ENCODE measurements around the gene LGALS3.

Gene LGALS3

DNA sequence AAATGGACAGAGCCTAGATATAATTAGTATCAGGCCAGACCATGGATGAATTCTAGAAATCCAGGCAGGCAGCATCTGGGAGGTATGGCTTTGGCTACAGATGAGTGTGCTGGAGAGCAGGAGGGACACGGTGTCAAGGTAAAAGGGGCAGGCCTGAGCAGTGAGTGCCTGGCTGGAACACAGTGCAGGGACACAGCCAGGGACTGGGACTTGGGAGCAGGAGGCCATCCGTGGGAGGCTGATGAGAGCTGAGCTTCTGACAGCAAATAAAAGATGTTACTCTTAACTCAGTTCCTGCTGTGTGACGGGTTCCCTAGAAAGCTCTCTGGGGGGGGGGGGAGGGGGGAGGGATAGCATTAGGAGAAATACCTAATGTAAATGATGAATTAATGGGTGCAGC is 13.6 kb upstream of the LGALS3 start:
- no peak for DNase-seq

DNA sequence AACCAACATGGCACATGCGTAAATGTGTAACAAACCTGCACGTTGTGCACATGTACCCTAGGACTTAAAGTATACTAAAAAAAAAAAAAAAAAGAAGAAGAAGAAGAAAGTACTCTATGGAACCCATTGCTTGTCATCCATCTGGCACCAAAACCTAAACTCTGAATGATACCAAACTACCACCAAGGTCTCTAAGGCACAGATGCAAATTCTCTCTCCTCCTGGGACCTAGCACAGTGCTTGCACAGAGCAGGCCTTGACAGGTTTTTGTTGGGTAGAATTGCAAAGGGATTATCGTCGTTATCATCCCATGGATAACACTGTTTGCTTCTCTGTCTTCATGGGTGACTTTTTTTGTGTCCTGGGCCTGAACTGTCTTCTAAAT is 13.2 kb upstream of the LGALS3 start:
- no peak for DNase-seq

DNA sequence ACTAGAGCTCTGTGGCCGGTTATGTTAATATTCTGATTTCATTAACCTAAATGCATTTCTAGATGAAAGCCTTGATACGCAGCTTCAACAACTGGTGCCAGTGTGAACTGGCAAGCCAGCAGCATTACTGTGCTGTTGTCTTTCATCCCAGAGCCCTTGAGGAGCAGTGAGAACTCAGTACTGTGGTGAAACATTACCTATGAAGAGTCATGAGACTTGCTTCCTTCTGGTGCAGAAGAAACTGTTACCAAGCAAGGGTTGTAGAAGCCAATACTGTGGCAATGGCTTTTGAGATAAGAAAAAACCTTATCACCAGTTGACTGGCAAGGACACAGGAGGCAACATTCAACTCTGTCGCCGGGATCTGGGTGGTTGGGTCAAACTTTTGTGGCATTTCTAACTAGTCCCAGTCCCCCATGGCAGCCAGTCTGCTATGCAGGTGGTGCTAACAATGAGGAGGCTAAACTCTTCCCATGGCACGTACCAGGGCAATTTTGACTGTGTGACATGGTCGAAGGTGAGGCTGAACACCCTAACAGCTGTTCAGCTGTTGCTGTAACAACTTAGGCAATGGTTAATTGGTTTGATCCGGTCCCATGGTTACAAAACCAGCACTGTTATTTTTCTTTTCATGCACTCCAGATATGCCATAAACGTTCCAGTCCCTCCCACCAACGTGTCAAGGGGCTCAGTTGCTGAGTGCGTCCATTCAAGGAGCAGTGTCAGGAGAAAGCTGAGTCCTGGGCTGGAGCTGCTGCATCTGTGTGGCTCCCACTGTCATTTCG is 12.6 kb upstream of the LGALS3 start:
- DNase-seq: no peak

DNA sequence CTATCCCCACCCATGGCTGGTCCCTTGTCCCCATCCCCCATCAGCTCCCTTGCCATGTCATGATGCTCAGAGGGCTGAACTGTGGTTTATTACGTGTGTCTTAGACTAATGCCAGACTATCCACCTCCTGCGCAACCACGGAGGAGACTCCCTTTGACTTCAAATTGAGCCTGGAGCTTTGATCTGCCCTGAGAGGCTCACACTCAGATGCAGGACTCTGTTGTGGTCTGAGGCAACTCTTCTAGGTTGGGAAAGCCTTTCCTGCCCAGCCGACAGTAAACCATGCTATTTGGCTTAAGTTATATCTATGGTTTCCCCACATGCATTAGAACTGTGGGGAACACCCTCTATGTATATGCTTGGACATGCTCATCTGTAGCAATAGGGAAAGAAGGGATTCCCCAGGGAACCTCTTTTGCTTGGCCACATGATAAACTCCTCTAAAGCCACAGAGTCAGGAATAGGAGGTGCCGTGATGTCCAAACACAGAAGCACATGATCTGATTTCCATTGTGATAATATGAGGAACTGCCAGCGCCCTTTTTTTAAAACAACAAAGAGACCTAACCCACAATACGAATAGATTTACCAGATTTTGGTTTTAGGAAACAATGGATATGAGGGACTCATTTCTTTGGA is 11.1 kb upstream of the LGALS3 start:
- peak in 1 of 3 experiments; percentile 80 for DNase-seq

DNA sequence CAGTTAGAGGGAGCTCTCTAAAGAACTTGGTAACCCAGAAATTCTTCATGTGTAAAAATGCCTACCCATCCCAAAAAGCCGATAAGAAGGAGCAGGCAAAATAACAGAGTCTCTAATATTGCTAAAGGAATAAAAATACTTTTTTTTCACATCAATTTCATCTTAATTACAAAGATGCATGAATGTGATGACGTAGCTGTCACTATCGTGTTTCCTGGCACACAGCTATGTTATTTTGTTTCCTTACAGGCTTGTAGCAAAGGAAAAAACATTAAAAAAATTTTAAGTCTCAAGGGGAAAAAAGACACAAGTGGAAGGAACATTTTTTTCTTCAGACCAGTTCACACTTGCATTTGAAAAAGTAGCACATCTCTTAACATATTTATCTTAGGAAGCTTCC is 10.3 kb upstream of the LGALS3 start:
- DNase-seq: no peak

DNA sequence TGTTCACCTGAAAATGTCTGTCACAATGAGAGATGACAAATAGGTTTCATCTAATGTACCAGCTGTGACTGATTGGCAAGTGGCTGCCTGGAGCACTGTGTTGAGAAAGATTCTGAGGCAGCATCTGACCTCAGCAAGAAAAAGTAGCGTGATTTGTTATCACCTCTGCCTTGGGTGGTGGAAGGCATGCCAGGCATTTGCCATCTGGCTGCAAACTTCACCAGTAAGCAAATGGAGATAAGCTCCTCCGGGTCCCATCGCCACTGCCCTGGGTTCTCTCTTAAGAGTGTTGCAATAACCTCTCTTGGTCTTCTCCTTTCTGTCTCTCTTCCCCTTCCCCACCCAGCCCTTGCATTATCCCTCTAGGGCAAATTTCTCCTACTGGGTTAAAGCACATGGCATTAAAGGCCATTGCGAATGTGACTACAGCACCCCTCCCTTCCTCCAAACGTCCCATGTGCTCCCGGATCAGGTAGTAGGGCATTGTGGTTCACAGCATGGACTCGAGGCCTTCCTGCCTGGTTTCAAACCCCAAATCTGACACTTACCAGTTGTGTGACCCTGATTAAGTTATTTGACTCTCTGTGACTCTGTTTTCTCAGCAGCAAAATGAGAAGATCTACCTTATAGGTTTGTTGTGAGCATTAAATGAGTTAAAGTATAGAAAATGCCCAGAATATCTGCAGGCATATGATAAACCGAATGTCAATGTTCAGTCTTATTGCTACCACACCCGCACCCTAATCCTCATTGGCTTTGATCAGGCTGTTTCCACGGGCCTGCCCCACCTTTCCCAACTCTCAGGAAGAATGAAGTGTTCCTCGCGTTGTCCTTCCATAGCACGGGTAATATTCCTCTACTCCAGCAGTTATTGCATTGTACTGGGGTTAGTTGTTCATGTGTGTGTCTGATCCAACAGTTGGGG is 8.2 kb upstream of the LGALS3 start:
- no peak for DNase-seq

DNA sequence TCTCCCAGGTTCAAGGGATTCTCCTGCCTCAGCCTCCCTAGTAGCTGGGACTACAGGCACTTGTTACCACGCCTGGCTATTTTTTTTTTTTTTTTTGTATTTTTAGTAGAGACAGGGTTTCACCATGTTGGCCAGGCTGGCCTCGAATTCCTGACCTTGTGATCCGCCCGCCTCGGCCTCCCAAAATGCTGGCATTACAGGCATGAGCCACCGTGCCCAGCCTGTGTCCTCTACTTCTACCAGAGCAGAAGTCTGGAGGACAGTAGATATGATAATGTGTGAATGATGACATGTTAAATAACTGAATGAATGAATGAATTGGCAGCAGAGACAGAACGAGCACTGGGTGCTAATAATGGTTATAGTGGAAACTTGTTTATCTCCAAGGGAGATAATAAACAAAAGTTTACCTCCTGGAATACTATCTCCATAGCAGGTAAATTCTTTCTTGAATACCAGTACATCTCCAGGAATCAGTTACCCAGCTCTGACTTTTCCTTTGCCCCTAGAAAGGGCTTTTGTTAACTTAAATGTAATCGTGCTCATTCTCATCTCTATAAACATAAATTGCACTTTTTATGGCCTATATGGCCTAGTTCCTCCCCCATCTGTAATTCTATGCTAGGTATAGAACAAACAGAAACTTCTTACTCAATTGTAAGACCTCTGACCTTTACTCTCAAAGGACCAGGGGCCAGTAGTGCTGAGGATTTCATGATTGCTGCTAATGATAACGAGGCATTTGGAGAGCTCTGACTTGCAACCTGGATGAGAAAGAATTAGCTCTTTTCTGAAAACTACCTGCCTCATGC is 7.2 kb upstream of the LGALS3 start:
- DNase-seq: no peak

GRCh38 chr14:55122440-55122986 is 6.5 kb upstream of the LGALS3 start:
- DNase-seq: peak in 1 of 3 experiments; percentile 69

GRCh38 chr14:55123101-55123500 is 6.0 kb upstream of the LGALS3 start:
- DNase-seq: no peak

DNA sequence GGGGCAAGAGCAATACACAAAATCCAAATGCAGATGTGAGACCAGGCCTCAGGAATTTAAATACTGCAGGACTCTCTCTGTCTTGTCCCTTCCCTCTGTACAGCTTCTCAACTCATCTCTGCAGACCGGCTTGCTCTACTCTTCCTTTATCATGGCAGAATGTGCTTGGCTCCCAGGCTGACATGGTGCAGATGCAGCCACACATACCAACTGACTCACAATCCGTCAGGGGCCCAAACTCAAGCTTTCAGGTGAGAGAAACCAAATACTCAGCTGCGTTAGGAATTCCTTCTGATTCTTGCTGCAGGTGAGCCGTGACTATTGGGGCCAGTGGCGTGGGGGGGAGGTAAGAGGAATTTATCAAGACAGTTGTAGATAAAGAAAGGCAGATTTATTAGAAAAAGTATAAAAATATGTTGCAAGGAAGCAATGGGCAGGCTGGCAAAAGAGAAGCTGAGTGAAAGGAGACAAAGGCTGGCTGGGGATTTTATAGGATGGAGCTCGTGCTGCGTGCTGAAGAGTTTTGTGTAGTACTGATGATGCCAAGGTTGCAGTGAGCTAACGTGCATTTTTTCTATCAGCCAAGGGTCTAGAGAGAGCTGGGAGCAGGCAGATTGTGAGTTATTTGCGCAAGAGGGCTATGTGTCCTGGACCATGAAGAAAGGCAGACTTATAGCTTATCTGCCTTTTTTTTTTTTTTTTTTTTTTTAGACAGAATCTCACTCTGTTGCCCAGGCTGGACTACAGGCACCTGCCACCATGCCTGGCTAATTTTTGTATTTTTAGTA is 5.0 kb upstream of the LGALS3 start:
- no peak for DNase-seq

- DNase-seq: no peak
Measured at GRCh38 chr14:55124774-55125386, 4.2 kb upstream of the LGALS3 start.

- peak in 1 of 3 experiments; percentile 61 for DNase-seq
Measured at GRCh38 chr14:55125403-55125802, 3.6 kb upstream of the LGALS3 start.

DNA sequence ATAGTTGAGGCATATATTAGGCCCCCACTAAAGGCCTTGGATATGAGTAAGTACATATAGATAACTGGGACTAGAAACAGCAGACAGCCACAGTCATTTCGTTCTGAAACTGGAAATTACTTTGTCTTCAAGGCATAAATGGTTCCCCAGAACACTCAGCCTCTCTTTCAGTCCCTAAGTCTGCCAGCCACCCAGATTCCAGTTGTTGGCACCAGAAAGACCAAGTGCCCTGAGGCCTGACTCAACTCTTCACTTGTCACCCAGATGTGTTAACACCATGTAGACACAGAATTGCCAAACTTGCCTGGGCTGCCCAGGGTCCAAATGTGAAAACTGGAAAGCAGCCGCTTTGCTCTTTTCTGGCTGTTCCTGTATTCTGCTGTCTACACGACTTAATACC is 3.0 kb upstream of the LGALS3 start:
- no peak for DNase-seq

- no peak for DNase-seq
Measured at GRCh38 chr14:55126932-55127459, 2.1 kb upstream of the LGALS3 start.

- DNase-seq: no peak
Measured at GRCh38 chr14:55127460-55127951, 1.5 kb upstream of the LGALS3 start.

DNA sequence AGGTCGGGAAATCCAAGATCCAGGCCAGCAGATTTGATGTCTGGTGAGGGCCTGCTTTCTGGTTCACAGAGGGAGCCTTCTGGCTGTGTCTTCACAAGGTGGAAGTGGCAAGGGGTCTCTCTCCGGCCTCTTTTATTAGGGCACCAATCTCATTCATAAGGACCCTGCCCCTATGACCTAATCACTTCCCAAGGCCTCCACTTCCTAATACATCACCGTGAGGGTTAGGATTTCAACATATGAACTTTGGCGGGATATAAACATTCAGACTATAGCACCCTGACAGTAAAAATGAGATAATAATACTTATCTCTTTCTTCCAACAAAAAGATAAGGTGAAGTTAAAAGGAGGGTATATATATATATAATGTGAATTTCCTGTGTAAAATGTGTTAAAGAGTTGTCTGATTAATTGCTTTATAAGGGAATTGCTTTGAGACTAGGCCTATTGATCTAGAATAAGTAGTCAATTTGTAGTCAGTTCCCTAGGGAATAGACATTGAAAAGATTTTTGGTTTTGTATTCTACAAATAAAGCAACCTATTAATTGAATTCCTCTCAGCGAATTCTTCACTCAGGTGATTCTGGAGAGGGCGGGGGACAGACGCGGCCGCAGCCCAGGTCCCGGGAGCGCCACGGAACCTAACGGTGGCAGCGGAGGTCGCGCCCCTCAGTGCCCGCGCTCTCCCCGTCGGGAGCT is 516 bp upstream of the LGALS3 start:
- no peak for DNase-seq

DNA sequence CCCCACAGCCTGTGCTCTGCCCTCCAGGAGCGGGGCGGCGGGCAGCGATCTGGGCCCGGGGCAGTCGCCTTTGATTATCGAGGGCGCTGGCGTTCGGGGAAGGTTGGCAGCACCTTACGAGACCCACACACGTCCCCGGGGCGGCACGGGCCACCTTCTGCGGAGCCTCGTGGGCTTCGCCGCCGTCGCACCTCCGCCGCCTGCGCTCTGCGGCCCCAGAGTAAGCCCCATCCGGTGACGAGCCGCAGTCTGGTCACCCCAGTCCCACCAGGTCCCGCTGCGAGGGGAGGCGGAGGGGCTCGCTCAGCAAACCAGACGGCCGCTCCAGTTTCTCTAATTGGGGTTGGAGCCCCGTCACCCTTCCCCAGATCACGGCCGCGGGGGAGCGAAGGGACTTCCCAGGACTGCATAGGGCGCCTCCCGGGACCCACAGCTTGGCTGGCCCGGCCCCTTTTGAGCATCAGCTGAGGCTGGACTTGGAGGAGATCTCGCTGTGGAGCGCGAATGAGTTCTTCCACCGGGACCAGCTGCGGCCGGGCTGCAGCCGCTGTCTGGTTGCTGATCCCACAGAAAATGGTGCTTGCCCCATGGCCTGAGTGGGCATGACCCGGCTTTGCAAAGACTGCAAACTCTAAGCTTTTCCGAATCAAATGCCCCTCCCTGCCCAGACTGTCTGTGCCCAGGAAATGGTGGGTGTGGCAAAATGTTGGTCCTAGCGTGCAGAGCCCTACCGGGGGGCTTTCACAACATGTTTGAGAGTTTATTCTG is 560 bp downstream of the LGALS3 start:
- no peak for DNase-seq

DNA sequence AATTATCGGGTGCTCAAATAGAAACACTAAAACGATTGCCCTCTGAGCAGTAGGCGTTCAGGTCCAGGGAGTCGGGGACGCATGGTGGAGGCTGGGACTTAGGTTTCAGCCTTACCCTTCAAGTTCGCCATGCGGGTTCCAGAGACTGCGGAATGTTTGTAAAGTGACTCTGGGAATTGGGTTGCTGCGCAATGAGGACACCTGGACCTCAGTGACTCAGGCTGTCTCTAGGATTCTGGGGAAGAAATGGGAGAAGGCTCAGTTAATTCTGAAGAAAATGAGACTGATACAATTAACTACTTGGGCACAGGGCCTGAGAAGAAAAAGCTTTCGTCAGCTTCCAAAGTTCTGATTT is 1.1 kb downstream of the LGALS3 start:
- no peak for DNase-seq

Measured in NCI-H1417 (cell line).